Fibroblast of lung (primary cell): ENCODE results near the gene PRR23E.

Experiments used
- CTCF ChIP-seq, 2 donors: IDR thresholded peaks in 1 of 2; conservative IDR thresholded peaks in 1 of 2; 1 replicate in 1 of 2; 2 replicates in 1 of 2; pipeline ENCODE4 v1.5.1; 2011 to 2012; ENCODE audit warnings: low read length in 2 of 2, control low read depth in 1 of 2, inconsistent platforms in 1 of 2, low read depth in 1 of 2, mild to moderate bottlenecking in 1 of 2
- EZH2 ChIP-seq: IDR thresholded peaks from 2 replicates; pipeline ENCODE4 v1.5.1; 2012; ENCODE audit warnings: low read length, control low read depth, mild to moderate bottlenecking; ENCODE audit errors: missing control alignments

DNA sequence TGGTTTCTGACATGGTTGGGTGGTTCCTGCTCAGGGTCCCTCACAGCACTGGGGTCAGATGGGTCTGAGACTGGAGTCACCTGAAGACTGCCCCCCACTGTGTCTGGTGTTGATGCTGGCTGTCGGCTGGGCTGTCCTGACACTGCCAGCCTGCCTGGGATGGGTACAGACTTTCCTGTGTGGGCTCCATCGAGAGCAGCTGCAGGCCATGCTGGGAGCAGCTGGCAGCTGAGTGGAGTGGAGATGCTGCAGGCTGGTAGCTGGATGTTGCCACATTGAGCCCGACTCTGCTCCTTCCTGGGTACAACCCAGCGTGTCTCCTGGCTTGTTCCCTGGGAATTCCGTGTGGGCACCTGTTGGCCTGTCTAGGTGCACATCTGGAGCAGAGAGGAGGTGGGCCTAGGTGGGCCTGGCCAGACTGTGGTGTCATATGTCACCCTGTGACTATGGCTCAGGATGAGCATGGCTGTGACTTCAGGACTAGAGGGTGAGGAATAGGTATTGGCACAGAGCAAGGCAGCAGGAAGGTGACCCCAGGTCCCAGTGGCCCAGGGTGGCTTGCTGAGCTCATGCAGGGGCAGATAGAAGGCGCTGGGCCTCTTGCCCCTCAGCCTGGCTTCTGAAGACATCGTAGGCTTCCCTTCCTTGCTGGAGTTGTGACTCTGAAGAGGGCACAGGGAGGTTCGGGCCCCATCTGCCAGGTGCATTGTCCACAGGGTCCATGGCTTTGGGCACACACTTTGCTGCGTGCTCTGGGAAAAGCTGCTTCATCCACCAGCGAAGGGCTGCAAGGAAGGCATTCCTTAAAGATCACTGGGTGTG lies 40.0 kb upstream of the PRR23E start:
- TF ChIP-seq CTCF (conservative IDR thresholded peaks at IDR 0.05 in 1 of 2, IDR thresholded peaks at IDR 0.05 in 1 of 2; ENCODE audit: low read depth in 1 of 2, low read length in 2 of 2) (no peak), EZH2 (no peak)
